ENCODE measurements around the gene SPOCK1. TPM values are rescaled to one million over a fixed set of nuclear protein-coding genes. Genes with fewer than 3 reads are reported as not detected.

Gene SPOCK1
- total and polyA plus RNA-seq, 2 of the 13 experiments (the other 11 are each of a cell fraction or from before 2014, with no cell fraction given), result 0.18 to 0.29 TPM

- TF ChIP-seq MYPOP (CRISPR knock-in tag; IDR thresholded peaks at IDR 0.05) (no peak), ZNF543 (CRISPR knock-in tag; IDR thresholded peaks at IDR 0.05) (no peak), TCF12 (IDR thresholded peaks at IDR 0.05) (no peak), TCF12 (CRISPR knock-in tag; IDR thresholded peaks at IDR 0.05) (no peak), FOXA1 (IDR thresholded peaks at IDR 0.05) (no peak), FOXA1 (CRISPR knock-in tag; IDR thresholded peaks at IDR 0.05) (no peak), TAF15 (IDR thresholded peaks at IDR 0.05; ENCODE audit: low read depth, low read length, poor library complexity, severe bottlenecking) (no peak), ZNF512B (CRISPR knock-in tag; IDR thresholded peaks at IDR 0.05; ENCODE audit: borderline replicate concordance) (no peak), JUND (CRISPR knock-in tag; IDR thresholded peaks at IDR 0.05) (no peak)
- TF ChIP-seq, protein P1, sequence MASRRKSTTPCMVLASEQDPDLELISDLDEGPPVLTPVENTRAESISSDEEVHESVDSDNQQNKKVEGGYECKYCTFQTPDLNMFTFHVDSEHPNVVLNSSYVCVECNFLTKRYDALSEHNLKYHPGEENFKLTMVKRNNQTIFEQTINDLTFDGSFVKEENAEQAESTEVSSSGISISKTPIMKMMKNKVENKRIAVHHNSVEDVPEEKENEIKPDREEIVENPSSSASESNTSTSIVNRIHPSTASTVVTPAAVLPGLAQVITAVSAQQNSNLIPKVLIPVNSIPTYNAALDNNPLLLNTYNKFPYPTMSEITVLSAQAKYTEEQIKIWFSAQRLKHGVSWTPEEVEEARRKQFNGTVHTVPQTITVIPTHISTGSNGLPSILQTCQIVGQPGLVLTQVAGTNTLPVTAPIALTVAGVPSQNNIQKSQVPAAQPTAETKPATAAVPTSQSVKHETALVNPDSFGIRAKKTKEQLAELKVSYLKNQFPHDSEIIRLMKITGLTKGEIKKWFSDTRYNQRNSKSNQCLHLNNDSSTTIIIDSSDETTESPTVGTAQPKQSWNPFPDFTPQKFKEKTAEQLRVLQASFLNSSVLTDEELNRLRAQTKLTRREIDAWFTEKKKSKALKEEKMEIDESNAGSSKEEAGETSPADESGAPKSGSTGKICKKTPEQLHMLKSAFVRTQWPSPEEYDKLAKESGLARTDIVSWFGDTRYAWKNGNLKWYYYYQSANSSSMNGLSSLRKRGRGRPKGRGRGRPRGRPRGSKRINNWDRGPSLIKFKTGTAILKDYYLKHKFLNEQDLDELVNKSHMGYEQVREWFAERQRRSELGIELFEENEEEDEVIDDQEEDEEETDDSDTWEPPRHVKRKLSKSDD (CRISPR knock-in tag; IDR thresholded peaks at IDR 0.05; ENCODE audit: low read depth), result no peak
- TF ChIP-seq, protein P2, sequence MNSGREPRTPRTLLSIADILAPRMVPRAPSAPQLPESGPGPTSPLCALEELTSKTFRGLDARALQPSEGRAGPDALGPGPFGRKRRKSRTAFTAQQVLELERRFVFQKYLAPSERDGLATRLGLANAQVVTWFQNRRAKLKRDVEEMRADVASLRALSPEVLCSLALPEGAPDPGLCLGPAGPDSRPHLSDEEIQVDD (CRISPR knock-in tag; IDR thresholded peaks at IDR 0.05; ENCODE audit: borderline replicate concordance), result no peak
Measured at GRCh38 chr5:137355708-137356107, 143.4 kb downstream of the SPOCK1 start (continued).
